Stimulated activated CD8-positive, alpha-beta memory T cell treated with anti-CD3 and anti-CD28 coated beads, Interleukin-7, amount 100 ng/mL, for 48 hours (primary cell): ENCODE results near the gene CARD14.
"Not testable (repeated sequence)": the region's sequence is repeated elsewhere in the genome, so short reads cannot be mapped to it uniquely, and the experiment has no call there.

ENCODE experiments used
- DNase-seq, 2 donors: peaks; one replicate each; pipeline ENCODE4 v3.0.0-alpha.2; 2020; ENCODE audit warnings: low read depth in 1 of 2; ENCODE audit errors: extremely low read depth in 1 of 2

CARD14 gene

DNA sequence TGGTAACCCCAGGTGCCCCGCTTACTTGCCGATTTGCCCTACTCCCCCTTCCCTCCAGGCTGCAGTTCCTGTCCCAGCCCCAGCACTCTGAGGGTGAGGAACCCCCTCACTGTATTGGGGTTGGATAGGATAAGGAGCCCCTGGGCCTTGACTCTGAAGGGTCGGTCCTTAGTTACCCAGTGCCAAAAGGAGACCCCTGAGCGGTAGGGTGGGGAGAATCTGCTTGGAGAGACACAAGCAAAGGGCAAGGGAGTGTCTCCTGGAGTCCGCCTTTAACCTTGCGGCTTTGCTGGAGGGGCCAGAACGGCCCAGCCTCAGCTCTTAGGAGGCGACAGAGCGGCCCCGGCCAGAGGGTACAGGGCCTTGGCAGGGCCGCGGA, 13.0 kb downstream of the CARD14 start:
- no peak for DNase-seq

DNA sequence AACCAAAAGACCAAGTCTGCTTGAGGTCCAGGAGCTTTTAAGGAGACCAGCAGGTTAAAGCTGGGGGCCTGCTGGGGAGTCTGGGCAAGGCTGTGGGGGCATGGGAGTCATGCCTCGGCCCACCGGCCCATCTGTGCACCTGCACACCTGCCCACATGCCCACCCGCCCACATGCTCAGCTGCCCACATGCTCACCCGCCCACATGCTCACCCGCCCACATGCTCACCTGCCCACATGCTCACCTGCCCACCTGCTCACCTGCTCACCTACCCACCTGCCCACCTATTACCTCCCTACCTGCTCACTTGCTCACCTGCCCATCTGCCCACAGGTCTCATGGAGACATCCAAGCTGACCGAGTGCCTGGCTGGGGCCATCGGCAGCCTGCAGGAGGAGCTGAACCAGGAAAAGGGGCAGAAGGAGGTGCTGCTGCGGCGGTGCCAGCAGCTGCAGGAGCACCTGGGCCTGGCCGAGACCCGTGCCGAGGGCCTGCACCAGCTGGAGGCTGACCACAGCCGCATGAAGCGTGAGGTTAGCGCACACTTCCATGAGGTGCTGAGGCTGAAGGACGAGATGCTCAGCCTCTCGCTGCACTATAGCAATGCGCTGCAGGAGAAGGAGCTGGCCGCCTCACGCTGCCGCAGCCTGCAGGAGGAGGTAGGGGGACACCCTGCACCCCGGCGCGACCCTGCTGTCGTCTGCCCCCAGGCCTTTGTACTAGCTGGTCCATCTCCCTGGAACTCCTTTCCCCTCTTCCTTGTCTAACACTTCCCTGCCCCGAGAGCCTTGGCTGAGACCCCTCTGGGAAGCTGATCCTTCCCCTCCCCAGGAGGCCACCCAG, 14.0 kb downstream of the CARD14 start:
- DNase-seq: no peak

DNA sequence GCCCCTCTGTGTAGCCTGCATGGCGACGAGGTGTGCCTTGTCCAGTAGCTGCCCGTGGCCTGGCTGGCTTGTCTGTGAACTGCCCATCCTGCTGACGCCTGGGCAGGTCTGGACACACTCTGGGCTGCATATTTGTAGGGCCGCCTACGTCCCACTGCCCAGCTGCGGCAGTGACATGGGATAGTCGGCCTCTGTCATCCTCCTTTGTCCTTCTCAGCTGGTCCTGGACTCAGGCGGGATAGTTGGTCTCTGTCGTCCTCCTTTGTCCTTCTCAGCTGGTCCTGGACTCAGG, 14.5 kb downstream of the CARD14 start:
- DNase-seq: no peak

DNA sequence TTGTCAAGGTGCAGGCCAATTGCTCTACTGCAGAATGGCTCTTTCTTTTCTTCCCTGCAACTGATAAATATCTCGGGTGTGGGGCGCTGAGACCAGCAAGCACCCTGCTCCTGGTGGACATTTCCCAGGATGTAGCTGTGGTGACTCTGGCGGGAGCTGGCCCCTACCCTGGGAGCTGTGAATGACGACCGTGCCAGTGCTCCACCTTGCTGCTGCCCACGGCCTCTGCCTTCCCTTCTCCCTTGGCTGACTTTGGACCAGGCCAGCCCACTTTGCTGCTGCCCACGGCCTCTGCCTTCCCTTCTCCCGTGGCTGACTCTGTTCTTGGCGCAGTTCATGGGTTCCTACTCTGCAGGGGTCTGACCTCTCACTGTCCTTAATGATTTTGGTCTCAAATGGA, 16.1 kb downstream of the CARD14 start:
- DNase-seq: no peak

DNA sequence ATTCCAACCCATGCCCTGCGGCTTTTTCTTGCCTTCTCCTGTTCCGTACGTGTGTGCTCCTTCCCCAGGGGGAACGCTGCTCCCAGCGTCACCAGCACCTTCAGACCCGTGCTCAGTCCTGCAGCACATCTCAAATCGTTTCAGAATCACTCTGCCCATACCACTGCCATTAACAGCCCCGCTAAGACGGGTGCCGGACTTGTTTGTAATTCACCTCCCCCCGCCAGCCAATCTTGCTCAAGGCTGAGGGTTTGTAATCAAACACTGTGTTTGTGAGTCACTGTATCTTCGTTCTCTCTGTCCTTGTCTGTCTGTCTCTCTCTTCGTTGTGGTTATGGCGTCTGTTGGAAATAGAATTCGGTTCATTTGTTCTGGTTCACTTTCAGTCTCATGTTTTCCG, 17.3 kb downstream of the CARD14 start:
- DNase-seq: no peak

DNA sequence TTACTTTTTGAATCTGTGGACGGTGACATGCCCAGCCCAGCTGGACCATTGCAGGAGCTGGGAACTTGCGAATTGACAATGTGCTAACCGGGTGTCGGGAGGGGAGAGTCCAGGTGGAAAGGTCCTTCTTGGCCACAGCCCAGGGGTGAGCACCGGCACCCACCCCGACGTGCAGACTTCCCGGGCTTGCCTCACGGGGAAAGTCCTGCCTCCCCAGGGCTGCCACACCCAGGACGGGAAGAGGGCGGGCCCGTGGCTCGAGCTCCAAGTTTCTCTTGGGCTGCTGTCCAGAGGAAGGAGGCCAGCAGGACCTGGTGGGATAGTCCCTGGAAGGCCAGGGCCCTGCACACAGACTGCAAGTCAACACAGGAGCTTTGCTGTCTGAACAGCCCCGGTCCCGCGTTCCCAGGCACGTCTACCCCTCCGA, 17.7 kb downstream of the CARD14 start:
- no peak for DNase-seq

DNA sequence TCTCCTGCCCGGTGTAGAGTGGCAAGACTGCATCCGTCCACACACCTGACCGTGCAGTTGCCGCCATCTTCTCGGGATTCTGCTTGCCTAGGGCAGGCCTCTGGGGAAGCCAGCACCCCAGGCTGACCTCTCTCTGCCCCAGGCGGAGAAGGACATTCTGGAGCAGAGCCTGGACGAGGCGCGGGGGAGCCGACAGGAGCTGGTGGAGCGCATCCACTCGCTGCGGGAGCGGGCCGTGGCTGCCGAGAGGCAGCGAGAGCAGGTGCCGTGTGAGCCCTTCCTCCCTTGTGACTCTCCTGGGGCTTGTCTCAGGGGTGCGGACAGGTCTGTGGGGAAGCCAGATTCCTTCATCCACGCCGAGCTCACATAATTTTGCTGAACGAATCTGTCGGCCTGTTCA, 19.8 kb downstream of the CARD14 start:
- DNase-seq: no peak

DNA sequence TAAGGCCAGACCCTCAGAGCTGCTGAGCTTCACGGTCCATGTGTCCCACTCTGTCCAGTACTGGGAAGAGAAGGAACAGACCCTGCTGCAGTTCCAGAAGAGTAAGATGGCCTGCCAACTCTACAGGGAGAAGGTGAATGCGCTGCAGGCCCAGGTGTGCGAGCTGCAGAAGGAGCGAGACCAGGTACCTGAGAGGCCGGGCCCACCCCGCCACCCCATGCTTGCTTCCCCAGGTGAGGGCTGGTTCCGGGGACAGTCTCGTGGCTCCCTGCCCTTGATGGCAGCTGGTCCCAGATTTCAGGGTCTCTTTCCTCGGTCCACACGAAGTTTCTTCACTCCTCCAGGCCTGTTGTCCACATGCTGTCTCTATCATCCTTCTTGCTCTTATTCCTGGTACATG, 20.9 kb downstream of the CARD14 start:
- no peak for DNase-seq

DNA sequence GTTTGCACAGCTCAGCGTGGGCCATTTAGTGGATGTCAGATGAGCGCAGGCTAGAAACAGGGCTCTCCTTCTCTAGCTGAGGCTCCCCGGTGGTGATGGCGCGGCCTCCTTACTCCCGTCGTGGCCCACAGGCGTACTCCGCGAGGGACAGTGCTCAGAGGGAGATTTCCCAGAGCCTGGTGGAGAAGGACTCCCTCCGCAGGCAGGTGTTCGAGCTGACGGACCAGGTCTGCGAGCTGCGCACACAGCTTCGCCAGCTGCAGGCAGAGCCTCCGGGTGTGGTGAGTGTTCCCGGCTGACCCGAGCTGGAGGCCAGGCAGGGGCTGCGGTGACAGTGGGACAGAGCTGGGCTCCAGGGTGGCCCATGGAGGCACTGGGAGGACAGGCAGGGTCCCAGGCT, 21.4 kb downstream of the CARD14 start:
- no peak for DNase-seq

DNA sequence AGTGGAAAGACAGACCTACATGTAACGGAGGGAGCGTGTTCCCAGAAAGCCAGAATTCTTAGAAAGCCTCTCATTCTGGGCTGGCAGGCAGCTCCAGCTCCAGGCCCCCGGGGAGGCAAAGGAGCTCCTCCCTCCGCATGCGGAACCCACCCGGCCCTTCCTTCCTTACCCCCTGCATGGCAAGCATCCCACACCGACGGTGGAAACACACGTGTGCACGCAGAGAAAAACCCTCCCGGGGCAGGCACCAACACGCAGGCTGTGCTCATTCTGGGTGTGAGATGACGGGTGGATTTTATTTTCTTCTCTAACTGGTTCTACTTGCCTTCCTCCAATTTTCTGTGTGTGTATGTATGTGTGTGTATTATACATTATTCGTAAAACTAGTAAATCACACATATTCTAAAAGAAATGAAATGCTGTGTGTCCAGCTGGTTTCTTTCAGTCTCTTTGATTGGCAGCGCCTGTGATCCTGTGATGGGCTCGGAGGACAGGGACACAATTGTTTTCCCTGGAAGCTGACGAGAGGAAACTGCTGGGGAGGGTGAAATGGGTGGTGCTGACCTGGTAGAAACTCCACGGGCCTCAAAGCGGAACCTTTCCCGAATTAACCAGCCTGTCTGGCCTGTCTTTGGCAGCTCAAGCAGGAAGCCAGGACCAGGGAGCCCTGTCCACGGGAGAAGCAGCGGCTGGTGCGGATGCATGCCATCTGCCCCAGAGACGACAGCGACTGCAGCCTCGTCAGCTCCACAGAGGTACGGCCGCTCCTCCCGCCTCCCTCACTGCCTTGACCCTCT, 22.2 kb downstream of the CARD14 start:
- DNase-seq: no peak

DNA sequence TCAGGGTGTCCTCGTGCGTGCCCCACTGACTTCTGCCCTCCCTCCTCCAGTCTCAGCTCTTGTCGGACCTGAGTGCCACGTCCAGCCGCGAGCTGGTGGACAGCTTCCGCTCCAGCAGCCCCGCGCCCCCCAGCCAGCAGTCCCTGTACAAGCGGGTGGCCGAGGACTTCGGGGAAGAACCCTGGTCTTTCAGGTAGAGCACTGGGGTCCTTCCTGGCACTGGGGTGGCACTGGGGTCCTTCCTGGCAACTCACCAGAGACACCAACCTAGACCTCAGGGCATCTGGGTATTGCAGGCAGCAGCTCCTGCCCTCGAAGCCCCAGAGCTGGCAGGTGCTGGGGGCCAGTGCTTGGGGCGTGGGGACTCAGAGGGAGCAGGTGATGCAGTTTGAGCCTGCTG, 25.3 kb downstream of the CARD14 start:
- DNase-seq: no peak

DNA sequence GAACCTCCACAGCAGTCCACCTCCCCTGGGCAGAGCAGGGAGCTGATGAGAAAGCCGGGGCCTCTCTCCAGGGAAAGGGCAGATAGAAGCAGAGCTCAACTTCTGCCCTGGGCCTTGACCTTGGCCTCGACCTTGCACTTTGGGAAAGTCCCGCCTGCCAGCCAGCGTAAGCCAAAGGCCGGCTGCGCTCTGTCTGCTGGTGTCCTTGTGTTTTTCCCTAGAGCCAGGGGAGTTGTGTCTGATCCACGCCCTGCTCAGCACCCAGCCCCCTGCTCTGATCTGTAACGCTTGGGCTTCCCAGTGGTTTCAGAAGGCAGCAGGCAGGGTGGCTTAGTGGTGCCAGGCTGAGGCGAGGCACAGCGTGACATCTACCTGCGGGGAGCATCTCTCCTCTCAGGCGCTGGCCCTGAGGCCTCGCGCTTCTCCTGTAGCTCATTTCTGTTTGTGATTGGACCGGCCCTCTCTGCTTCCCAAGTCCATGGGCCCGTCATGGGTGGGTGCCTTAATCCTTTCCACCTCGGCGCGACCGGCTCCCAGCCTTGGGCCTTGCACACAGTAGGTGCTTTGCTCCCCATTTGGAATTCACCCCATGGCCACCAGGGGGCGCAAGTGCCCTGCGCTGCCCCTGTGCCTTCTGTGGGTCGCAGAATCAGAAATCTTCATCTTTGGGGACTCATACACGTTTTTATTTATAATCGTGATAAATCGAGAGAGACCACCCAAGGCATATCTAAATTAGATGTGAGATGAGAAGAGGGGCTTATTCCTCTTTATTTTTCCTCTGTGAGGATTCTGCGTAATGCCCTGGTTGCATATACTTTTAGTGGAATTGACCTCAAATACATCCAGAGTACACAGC, 26.1 kb downstream of the CARD14 start:
- DNase-seq: no peak

DNA sequence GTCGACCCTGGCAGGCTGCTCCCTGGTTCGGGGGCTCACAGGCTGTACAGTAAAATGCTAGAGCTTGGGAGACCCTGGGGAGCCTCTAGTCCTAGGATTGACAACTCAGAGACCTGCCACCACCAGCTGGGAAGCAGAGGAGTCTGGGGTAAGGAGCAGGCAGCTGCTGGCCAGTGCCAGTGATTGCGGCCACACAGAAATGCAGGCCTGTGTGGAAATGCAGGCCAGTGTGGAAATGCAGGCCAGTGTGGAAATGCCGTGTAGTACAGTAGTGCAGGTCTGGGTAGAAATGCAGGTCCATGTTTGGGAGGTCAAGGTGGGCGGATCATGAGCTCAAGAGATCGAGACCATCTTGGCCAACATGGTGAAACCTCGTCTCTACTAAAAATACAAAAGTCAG, 26.8 kb downstream of the CARD14 start:
- no peak for DNase-seq

DNA sequence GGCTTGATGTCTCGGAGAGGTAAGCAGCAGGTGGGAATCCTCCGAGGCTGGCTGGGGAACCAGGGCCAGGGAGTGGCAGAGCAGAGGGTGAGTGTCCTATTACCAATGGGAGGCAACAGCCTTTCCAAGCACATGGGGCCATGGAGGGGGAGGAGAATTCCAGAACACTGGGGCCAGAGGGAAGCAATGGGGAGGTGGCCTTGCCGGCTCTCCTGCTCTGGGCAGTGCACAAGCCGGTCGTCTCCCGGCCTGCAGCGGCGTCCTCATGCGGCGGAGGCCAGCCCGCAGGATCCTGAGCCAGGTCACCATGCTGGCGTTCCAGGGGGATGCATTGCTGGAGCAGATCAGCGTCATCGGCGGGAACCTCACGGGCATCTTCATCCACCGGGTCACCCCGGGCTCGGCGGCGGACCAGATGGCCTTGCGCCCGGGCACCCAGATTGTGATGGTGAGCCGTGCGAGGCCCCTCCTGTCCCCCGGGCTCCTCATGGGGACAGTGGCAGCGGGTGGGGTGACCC, 28.4 kb downstream of the CARD14 start:
- no peak for DNase-seq

DNA sequence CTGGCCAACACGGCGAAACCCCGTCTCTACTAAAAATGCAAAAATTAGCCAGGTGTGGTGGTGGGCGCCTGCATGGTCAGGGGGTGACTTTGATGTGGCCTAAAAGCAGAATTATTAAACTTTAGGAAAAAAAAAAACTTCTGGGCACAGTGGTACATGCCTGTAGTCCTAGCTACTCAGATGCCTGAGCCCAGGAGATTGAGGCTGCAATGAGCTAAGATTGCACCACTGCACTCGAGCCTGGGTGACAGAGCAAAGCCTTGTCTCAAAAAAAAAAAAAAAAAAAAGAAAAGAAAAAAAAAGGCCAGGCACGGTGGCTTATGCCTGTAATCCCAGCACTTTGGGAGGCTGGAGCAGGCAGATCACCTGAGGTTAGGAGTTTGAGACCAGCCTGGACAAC, 29.5 kb downstream of the CARD14 start:
- not testable (repeated sequence) for DNase-seq

DNA sequence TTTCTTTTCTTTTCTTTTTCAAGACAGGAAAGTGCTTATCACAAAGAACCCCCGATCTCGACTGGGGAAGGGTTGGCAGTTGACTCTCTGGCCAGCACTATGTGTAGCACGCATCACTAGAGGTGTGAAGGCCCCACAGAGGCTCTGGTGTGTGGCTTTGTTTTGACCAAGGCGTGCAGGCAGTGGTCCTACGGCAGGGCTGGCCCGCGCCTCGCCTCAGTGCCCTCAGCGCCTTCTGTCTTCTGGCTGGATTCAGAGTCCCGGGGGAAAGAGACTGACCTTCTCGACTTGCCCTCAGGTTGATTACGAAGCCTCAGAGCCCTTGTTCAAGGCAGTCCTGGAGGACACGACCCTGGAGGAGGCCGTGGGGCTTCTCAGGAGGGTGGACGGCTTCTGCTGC, 31.6 kb downstream of the CARD14 start:
- no peak for DNase-seq

DNA sequence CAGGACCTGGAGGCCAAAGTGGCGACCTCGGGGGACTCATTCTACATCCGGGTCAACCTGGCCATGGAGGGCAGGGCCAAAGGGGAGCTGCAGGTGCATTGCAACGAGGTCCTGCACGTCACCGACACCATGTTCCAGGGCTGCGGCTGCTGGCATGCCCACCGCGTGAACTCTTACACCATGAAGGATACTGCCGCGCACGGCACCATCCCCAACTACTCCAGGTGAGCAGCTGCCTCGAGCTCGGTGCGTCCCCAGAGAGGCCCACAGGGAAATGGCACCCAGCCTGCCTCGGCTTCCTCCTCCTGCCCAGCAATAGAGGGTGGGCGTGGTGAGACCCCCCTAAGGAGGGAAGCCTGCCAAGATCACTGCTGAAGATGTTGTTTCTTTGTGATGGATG, 32.4 kb downstream of the CARD14 start:
- DNase-seq: no peak

DNA sequence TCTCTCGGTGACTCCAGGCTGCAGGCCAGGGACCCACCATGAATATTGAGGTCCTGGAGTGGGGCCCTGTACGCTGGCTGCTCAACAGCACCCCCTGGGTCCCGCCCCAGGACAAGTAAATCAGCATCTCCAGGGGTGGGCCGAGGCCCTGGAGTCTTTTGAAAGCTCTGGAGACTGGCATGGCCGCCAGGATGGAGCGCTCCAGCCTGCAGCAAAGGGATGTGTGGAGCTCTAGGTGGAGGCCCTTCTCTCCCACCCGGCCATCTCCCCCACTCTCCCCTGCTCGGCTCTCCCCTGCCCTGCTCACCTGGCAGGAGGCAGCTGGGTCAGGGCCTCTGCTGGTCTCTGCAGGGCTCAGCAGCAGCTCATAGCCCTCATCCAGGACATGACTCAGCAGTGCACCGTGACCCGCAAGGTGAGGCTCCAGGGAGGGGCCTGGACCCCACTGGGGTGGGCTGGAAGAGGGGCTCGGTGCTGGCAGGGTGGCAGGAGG, 33.7 kb downstream of the CARD14 start:
- no peak for DNase-seq

DNA sequence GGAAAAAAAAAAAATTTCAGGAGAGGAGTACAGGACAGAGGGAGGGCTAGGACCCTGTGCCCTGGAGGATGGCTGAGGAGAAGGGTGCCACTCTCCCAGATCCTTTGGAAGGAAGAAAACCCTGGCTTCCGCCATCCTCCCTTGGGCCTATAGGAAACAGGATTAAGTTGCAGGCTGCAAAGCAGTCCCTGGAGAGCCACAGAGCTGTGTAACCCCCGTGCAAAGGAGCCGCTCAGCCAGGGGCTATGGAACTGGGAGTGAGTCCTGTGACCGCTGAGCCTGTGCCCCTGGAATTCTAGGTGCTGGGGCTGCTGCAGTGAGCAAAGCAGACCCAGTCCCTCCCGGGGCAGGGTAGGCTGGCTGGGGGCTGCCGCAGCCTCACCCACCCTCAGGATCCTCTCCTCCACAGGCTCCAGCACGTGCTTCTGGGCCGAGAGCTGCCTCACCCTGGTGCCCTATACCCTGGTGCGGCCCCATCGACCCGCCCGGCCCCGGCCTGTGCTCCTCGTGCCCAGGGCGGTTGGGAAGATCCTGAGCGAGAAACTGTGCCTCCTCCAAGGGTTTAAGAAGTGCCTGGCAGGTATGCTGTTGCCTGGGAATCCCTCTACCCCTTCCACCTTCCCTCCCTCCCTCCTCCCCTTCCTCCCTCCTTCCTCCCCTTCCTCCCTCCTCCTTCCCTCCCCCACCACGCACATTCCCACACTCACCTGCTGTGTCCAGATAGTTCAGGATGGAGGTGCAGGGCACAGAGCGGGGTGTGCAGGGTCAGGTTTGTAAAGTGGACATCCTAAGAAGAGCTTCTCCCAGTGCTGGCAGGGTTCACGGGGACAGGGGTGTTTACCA, 35.0 kb downstream of the CARD14 start:
- no peak for DNase-seq

DNA sequence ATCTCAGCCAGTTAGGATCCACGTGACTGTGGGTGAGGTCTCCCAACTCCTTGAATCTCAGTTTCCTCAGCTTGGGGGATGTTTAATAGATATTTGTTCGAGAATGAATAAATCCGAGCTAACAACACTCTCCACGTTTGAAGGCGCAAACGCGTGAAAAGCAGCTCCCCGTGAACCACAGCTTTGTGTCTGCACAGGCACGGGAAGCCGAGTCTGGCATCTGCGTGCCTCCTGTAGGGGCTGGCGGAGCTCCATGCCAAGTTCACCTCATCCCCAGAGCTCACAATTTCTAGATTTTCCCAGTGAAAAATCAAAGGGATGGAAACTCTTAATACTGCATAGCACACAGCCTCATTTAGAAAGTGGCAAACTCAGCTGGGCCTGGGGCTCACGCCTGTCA, 36.0 kb downstream of the CARD14 start:
- DNase-seq: no peak
